Measurements from ENCODE around the gene ZNF385D.

ZNF385D gene

DNA sequence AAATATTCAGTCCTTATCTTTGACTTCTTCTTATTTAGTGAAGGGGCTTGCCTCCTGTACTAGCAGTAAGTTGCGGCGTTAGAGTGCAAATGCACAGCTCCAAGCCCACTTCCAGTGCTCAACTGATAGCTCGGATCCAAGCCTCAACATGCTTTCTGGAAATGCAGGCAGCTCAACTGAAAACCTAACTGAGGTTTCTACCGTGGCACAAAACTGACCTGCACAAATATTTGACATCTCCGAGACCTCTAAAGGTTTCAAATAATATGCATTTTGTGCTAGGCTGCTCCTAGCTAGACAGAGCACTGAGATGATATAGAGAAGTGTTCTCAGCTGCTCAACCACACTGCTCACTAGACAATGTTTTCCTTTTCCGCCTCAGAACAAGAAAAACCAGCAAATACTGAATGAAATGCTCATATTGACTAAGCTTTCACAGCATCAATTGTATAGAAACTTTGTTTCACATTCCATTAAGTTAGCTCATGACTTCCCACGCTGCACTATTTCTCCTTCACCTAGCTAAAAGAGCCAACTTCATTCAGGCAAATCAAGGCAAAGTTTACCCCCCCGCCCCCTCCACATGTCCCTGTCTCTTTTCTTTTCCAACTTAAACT is 822 bp downstream of the ZNF385D start:
- DNase-seq (ENCODE audit: low read depth, low spot score), result no peak

DNA sequence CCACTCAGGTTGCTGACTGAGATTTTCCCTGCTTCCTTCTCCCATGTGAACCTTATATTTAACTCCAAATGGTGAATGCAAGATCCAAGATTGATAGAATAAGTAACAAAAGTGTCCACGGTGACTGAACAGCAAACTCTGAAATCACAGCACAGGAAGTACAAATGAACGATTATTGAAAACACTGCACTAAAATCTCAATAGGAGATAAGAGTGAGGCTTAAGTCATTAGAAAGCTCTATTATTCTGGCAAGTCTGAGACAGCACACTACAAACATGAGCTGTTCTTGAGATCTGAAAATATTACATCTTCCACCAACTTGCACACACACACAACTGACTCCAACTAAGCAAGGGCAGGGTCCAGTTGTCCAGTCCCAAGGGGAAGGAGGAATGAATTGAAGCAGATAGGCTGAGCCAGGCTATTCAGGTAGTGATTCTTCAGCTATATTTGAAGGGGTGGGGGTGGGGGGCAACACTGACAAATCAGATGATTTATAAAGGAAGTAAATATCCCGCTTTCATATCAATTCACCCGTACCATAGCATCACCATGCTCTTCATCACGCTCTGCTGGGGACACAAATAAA is 2.9 kb downstream of the ZNF385D start:
- DNase-seq (ENCODE audit: low read depth, low spot score), result no peak

DNA sequence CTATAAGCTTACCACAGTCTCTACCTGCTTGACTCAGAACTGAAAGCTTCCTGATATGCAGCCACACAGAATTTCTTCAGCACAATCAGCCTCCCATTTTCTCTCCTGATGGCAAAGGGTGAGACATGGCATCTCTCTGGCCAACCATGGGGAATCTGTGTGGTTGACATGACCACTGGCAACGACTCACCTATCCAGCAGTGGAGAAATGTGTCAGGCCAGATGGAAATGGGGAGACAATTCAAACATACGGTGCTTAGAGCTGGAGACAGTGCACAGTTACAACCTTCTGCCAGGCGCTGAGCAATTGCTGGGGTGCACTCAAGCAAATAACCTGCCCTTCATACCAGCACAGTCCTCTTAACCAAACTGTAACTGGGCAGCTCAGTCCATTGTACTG is 3.6 kb downstream of the ZNF385D start:
- DNase-seq (ENCODE audit: low read depth, low spot score), result no peak

DNA sequence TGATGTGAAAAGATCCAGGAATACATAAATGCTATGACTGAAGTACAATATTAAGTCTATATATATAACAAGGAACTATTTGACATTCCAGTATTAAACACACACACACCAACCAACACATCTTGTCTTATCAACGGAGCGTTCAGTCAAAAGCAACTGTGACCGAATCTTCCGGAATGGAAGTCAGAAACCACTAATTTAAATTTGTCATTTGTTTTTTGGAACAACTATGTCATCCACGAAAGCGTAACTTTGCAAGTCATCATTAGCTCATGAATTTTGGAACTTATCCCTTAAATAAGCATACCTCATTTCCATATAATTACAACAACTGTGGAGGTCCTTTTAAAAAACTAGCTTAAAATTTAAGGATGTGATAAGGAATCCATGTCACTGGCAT is 5.0 kb downstream of the ZNF385D start:
- DNase-seq (ENCODE audit: low read depth, low spot score), result no peak

DNA sequence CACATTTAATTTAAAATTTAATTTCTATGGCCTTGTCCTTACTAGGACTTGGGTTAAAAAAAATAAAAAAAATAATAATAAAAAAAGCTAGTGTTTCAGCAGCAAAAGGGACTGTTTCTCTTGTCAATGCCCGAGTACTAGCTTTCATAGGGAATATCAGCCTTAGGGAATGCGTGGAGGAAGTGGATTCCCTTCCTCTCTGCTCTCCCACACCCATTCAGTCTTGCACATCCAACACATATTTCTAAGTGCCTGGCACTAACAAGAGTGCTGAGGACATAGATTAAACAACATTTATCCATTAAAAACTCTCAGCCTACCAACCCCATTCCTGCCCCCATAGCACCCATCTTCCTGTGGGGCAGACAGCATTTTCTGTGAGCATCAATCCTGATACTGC is 6.2 kb downstream of the ZNF385D start:
- DNase-seq (ENCODE audit: low read depth, low spot score), result no peak

DNA sequence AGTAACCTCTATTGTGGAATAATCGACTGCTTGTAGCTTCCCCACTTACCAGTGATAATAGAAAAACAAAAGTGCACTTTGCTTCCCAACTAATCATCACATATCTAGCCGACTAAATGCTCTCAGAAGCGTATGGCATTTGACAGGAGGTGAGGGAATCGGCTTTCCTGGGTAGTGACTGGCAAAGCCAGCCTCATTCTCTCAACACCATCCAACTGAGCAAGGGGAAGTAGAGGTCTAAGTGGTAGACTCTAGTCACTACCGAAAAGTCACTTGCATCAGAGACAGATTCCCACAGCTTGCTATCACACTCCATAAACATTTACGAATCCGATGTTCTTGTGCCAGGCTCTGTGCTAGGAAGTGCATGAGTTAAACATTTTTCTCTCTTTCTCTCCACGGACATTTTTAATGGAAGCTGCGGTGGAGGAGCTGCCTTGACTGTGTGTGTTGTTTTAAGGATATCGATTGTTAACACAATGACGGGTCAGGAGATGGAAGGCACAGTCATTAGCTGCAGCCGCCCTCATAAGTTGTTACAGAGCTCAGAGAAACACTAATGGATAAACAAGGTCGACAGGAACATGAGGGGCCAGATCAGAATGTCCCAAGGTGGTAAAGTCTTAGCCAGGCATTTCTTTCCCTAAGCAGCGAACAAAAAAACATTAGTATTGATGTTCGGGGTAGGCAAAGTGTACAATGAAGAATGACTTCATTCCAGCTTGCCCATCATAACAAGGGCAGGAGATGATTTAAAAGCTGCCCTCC is 11.9 kb downstream of the ZNF385D start:
- DNase-seq (ENCODE audit: low read depth, low spot score), result no peak

GRCh38 chr3:21738283-21738682 is 12.7 kb downstream of the ZNF385D start:
- no peak for DNase-seq (ENCODE audit: low read depth, low spot score)

DNA sequence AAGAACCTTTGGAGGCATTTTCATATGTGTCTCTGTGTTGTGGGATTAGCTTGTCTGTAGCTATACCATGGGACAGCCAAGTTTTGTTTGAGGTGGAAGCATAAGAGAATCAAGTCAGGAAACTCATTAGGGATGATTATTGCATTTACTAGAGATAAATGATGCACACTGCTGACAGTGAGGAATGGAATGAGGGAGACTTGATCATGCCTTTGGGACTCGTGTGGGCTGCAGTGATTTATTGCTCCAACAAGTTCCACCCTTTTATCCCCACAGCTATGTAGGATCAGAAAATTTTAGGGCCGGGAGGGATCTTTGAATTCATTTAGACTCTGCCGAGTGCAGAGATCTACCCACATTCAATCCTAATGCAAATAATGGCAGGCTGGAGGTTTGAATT is 16.3 kb downstream of the ZNF385D start:
- no peak for DNase-seq (ENCODE audit: low read depth, low spot score)

- no peak for DNase-seq (ENCODE audit: low read depth, low spot score)
Measured at GRCh38 chr3:21729888-21730459, 21.0 kb downstream of the ZNF385D start.

GRCh38 chr3:21729331-21729730 is 21.7 kb downstream of the ZNF385D start:
- DNase-seq (ENCODE audit: low read depth, low spot score), result no peak

- DNase-seq (ENCODE audit: low read depth, low spot score), result no peak
Measured at GRCh38 chr3:21722768-21723167, 28.2 kb downstream of the ZNF385D start.

DNA sequence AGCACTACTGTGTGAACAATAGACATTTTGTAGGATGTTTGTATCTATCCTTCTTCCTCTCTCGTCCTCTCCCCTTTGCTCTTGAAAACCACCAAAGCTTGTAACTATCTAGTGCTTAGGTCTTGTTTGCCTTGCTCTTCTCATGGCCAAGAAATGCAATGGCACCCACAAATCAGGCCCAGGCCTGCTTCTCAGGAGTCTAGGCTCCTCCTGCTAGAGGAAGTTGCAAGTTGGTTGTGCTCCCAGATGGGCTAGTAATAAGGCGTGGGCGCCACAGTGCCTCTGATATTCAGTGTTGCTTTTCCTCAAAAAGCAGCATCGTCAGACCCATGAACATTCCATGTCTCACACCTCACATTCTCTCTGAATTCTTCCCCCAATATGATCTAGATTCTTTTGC is 28.7 kb downstream of the ZNF385D start:
- no peak for DNase-seq (ENCODE audit: low read depth, low spot score)

GRCh38 chr3:21718943-21719591 is 31.9 kb downstream of the ZNF385D start:
- no peak for DNase-seq (ENCODE audit: low read depth, low spot score)

GRCh38 chr3:21718161-21718765 is 32.7 kb downstream of the ZNF385D start:
- DNase-seq (ENCODE audit: low read depth, low spot score), result no peak

- no peak for DNase-seq (ENCODE audit: low read depth, low spot score)
Measured at GRCh38 chr3:21715662-21716061, 35.3 kb downstream of the ZNF385D start.

GRCh38 chr3:21705769-21706168 is 45.2 kb downstream of the ZNF385D start:
- DNase-seq (ENCODE audit: low read depth, low spot score), result no peak

DNA sequence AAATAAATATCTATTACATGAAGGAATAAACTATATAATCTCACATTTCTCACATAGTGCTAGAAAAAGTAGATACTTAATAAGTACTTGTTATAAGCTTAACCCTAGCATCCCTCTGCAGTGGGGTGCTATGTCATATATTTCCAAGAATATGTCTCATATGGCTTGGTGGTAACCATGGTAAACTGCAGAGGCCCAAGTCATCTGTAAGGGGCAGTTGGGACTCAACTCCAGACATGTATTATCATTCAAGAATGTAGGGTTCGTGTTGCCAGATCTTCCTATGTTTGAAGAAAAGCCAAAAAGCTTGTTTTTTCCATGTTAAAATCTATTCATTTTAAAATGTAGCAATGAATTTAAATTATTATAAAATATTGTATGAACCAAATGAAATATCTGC is 46.2 kb downstream of the ZNF385D start:
- no peak for DNase-seq (ENCODE audit: low read depth, low spot score)

DNA sequence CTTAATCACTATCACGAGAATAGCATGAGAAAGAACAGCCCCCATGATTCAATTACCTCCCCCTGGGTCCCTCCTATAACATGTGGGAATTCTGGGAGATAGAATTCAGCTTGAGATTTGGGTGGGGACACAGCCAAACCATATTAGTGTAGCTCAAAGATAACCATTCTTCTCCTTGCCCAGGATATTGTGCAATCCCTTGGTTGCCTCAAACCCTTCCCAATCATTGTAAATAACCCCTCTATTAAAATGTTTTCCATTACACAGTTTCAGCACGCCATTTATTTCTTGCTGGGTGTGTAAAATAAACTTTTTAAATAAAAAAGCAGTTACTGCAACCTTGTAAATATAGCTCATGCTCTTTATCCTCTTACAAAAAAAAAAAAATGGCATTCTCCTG is 47.7 kb downstream of the ZNF385D start:
- DNase-seq (ENCODE audit: low read depth, low spot score), result no peak

GRCh38 chr3:21697707-21698106 is 53.3 kb downstream of the ZNF385D start:
- no peak for DNase-seq (ENCODE audit: low read depth, low spot score)

DNA sequence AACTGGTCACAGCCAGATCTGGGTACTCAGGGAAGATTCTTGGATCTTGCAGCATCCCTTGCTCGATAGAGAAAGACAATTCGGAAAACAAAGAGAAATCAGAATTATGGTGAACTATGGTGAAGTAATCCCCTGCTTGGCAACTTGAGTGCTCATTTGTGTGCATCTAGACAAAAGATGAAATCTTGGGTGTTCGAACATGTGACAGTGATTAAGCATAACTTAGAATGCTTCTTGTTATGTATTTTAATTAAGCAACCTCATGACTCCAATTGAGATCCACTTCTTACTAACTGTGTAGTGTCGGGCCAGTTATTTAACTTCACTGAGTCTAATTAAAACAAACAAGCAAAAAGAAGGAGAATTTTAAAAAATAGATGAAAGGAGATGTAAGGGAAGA is 56.5 kb downstream of the ZNF385D start:
- no peak for DNase-seq (ENCODE audit: low read depth, low spot score)

DNA sequence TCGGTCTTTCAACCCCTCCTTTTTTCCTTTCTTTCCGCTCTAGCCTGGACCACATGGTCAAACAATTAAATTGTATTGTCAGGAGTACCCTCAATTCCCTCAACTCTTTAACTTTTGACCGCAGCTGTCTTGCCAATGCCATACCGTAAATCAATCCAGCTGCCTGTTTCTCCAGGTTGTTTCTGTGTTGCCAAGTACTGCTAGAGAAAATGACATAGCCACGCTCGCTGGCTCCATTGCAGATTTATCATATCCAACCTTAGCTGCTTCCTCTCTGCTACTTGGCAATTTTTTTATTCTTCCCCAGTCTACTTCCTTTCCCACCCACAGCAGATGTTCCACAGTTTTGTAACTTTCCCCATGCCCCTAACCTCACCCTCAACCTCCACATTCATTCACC is 60.0 kb downstream of the ZNF385D start:
- DNase-seq (ENCODE audit: low read depth, low spot score), result no peak

- DNase-seq (ENCODE audit: low read depth, low spot score), result no peak
Measured at GRCh38 chr3:21682206-21682605, 68.8 kb downstream of the ZNF385D start.

All from activated CD4-positive, CD25-positive, alpha-beta regulatory T cell treated with anti-CD3 and anti-CD28 coated beads, Interleukin-2, amount 50 U/mL, for 16 hours (primary cell).